MG63 (cell line): ENCODE data around the gene DLX1. TPM values are rescaled to one million over a fixed set of nuclear protein-coding genes. Genes with fewer than 3 reads are reported as not detected.

Source experiments
- DNase-seq: peaks from one replicate; pipeline ENCODE4 v3.0.0-alpha.2; 2020
- H3K27me3 ChIP-seq: fragments of 250-450 bp; sonication (Bioruptor Pico); 2 replicates; pipeline ENCODE4 v1.5.1; 2020; ENCODE audit warnings: mild to moderate bottlenecking, moderate library complexity
- H3K36me3 ChIP-seq: fragments of 250-450 bp; sonication (Bioruptor Pico); 2 replicates; pipeline ENCODE4 v1.5.1; 2020; ENCODE audit warnings: mild to moderate bottlenecking, moderate library complexity
- H3K4me3 ChIP-seq: fragments of 250-450 bp; sonication (Bioruptor Pico); 2 replicates; pipeline ENCODE4 v1.5.1; 2020; ENCODE audit warnings: mild to moderate bottlenecking, moderate library complexity
- H3K9me3 ChIP-seq: fragments of 250-450 bp; sonication (Bioruptor Pico); 2 replicates; pipeline ENCODE4 v1.5.1; 2020; ENCODE audit warnings: mild to moderate bottlenecking, moderate library complexity
- total RNA-seq: library from RNA; depleted of rRNA; stranded (reverse); fragments of >200 nt; shearing (Covaris generic); gene quantifications from 2 replicates; pipeline ENCODE4 v1.2.3, GENCODE V29; 2014; ENCODE audit warnings: low replicate concordance; rRNA removed

DLX1 gene
- total RNA-seq = 5.7 and 8.2 TPM in 2 replicates

DNA sequence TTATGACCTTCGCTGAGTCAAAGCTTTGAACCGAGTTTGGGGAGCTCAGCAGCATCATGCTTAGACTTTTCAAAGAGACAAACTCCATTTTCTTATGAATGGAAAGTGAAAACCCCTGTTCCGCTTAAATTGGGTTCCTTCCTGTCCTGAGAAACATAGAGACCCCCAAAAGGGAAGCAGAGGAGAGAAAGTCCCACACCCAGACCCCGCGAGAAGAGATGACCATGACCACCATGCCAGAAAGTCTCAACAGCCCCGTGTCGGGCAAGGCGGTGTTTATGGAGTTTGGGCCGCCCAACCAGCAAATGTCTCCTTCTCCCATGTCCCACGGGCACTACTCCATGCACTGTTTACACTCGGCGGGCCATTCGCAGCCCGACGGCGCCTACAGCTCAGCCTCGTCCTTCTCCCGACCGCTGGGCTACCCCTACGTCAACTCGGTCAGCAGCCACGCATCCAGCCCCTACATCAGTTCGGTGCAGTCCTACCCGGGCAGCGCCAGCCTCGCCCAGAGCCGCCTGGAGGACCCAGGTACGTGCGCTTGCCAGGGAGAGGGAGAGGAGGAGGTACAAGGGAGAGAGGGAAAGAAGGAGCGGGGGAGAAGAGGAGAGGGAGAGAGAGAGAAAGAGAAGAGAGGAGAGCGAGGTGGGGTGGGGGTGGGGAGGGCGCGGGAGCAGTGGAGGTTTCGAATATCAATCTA is at the start of gene DLX1:
Gene DLX1, plus strand, starts transcription at position 48 of the 700 bp plus-strand sequence. Its CDS starts 171 bp downstream, at position 219.
- Histone ChIP-seq H3K4me3 (peak within 1 kb of the TSS; percentile 72), H3K36me3 (peaks cover 18% of the 10 kb centered on the region), H3K9me3 (no peaks in the 10 kb centered on the region), H3K27me3 (no peaks in the 10 kb centered on the region)
- peak; percentile 66 for DNase-seq

DNA sequence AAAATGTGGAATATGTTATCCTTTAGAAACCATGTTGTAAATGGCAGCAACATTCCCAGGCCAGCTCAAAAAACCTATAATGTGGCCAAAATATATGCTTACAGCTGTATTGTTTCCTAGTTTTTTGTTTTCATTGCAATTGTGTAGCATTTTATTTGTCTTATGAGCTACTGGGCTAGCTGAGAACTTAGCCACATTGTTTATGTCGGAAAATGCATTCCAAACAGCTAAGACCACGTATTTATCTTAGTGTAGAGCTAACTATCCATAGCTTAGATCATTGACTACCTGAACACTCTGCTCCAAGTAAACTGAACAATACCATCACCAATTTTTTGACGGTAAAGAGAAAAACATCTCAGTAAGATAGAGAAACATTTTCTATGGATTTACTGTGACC is 47.2 kb upstream of the DLX1 start:
- Histone ChIP-seq H3K4me3 (peak overlapping the region; percentile 10), H3K27me3 (no peaks in the 10 kb centered on the region), H3K36me3 (no peaks in the 10 kb centered on the region), H3K9me3 (no peaks in the 10 kb centered on the region)
- DNase-seq = no peak

DNA sequence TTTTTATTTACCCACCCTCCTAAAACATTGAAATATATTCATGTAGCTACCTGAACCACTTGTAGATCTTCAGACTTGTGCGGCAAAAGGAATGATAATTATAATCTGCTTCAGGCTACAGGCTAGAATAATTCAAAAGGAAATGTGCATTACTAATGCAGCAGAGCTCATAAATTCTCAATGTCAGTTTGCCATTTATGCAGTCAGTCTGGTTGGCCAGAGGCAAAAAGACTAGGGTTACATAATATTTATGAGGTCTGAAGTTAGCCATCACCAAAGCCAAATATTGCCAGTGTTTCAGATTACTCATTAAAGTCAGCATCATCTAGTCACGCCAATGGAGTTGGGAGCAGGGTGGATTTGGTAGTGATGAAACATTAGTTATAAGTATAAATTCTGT is 46.7 kb upstream of the DLX1 start:
- peak; percentile 58 for DNase-seq
- H3K4me3 ChIP-seq = peak overlapping the region; percentile 10
- no peaks in the 10 kb centered on the region for H3K36me3 ChIP-seq
- H3K9me3 ChIP-seq = no peaks in the 10 kb centered on the region
- H3K27me3 ChIP-seq = no peaks in the 10 kb centered on the region

DNA sequence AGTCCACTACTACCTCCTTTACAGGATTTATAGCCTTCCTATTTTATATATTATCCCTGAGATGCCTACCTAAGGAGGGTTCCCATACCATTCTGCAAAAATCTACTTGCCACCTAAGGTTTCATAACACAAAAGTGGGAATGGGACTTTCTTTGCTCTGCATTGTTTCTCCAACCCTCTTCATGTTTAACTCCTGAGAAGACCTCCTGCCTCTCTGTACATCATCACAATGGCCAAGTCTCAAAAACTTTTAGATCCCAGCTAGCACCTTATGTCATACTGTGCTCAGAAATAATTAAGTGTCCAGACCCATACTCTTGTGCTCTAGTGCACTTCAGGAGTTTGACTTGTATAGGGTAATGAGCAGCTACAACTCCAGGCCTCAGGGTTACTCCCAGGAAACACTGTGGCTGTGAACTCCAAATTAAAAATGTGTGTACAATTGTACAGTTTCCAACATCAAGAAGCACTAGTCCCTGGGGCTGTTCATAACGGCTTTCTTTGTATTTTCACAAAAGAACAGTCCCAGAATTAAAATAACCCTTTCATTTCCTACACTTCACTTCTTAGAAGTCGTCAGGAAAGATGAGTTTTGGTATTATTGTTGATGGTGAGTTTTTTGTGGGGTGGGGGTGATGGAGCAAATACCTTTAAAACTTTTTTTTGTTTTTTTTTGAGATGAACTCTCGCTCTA is 46.1 kb upstream of the DLX1 start:
- H3K9me3 ChIP-seq = no peaks in the 10 kb centered on the region
- H3K27me3 ChIP-seq = no peaks in the 10 kb centered on the region
- DNase-seq = no peak
- H3K36me3 ChIP-seq = no peaks in the 10 kb centered on the region
- no peak overlapping the region for H3K4me3 ChIP-seq

DNA sequence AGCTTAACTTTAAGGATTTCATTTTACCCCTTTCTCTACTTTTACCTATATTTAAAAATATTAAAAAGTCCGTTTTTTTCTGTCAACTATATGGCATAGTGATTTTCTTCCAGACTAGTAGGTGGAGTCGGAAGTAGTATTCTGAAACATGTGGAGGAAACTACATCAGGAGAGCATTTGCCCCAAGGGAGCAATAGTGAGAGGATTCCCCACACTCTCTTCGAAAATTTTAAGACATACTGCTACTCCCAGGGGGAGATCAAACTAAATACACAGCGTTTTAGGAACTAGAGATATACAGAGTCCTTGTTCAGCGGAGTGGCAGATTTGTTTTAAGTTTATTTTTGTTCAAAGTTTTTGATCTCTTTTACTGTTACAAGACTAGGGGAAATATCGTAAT is 45.0 kb upstream of the DLX1 start:
- Histone ChIP-seq H3K27me3 (no peaks in the 10 kb centered on the region), H3K36me3 (no peaks in the 10 kb centered on the region), H3K9me3 (no peaks in the 10 kb centered on the region), H3K4me3 (no peak overlapping the region)
- DNase-seq = no peak

DNA sequence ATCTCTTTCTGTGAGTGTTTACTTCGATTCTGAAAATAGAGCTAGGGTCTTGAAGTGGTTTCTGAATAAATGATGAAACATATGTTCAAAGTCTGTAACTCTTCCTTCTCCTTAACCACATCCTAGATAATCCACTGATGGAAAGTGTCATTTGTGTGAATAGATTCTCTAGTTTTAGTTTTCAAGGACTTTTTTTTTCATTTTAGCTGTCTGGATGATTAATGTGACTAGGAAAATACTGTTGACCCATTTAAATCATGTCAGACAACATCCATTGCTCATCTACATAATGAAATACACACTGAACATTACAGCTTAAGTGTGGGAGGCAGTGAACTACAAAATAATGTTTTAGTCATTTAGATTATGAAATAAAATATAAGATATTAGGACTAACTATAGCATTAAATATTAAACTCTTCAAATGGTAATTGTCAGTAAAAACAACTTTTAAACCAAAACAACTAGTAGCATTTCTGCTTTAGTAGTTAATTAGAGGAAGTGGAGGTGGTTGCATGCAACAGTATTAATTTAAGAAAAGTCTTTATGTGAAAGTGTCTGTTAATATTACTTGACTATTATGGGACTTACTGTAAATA is 39.1 kb upstream of the DLX1 start:
- no peak overlapping the region for H3K4me3 ChIP-seq

DNA sequence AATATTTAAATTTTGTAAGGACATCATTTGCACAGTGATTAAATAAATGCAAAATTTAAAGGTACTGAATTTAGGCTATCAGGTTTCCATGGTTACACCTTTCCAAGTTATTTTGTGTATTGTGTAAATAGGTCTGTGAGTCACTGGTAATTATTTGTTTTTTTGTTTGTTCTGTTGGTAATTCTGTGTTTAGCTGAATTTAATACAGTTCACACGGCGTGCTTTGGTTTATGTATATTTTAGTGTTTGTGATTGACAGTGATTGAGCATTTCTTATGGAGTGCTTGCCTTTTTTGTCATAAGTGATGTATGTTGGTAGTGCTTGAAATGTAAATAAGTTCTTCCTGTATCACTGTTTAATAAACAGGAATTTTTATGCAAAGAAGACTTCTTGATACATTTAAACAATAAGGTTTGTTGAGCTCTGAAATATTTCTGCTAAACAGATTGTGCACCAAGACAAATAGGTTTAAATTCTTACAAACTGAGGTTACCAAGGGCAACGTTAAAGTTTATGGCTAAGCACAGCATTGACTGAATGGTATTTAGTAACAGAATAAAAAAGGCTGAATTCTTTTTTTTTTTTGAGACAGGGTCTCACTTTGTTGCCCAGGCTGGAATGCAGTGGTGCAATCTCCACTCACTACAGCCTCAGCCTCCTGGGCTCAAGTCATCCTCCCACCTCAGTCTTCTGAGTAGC is 38.3 kb upstream of the DLX1 start:
- H3K36me3 ChIP-seq = no peaks in the 10 kb centered on the region
- H3K4me3 ChIP-seq = no peak overlapping the region
- no peaks in the 10 kb centered on the region for H3K9me3 ChIP-seq
- DNase-seq = no peak
- H3K27me3 ChIP-seq = no peaks in the 10 kb centered on the region

More for the DNA sequence above, 39.1 kb upstream of the DLX1 start:
- Histone ChIP-seq H3K27me3 (no peaks in the 10 kb centered on the region), H3K36me3 (no peaks in the 10 kb centered on the region), H3K9me3 (no peaks in the 10 kb centered on the region)
- DNase-seq = no peak

DNA sequence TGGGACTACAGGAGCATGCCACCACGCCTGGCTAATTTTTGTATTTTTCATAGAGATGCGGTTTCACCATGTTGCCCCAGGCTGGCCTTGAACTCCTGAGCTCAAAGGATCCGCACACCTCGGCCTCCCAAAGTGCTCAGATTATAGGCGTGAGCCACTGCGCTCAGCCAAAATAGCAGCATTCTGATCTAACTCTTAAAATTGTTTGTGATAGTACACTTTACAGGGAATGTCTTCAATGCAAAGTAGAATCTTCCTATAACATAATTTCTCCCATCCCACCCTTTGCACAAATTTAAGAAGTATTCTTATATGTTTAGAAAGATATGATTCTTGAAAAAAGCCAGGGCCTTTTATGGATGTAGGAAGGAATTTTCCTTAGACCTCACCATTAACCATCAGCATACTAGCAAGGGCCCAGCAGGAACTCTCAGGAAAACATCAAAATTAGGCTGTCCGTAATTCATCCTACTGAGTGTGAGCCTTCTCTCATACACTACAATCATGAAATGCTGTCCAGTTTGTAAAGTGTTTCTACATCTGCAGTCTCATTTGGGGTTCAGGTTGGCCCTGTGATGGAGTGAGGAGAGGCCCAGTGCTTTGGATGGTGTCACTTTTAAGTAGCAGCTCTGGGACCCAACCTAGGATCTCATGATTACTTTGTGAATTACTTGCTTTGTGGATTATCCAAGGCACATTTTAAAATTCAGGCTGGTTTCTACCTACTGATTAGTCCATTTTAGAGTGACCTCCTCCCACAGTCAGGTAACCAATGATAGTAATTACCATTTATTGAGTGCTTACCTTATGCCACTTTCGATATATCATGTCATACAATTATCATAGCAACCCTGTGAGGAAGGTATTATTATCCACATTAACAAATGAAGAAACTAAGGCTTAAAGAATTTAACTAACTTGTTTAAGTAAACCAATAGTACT is 37.5 kb upstream of the DLX1 start:
- Histone ChIP-seq H3K4me3 (no peak overlapping the region), H3K36me3 (no peaks in the 10 kb centered on the region), H3K27me3 (no peaks in the 10 kb centered on the region), H3K9me3 (no peaks in the 10 kb centered on the region)
- DNase-seq = no peak

DNA sequence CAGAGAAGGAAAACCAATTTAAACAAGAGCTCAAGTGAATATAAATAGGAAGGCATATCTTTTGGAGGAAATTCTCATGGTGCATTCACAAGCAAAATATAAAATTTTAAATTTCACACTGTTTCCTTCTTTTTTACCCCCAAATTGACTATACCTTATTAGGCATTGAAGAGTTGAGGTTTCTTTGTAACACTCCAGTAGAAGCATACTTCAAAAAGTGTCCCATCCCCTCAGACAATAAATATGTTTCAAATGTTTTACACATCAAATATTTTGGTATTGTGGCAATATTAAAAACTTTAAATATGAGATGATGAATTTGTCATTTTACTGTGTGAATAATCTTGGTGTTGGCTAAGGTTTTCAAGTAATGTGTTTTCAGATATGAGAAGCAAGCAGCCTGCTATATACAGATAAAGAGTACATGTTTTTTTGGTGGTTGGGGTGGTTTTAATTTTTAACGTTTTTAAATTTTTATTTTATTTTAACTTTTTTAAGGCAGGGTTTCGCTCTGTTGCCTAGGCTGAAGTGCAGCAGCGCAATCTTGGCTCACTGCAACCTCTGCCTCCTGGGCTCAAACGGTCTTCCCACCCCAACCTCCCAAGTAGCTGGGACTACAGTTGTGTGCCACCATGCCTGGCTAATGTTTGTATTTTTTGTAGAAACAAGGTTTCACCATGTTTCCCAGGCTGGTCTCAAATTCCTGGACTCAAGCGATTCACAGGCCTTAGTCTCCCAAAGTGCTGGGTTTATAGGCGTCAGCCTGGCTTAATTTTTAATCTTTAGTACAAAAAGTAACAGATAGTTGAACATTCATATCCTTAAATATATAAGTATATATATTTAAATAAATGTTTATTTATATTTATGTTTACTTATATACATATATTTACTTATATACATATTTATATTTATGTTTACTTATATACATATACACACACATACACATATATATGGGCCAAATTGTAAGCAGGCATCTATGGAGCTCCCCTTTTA is 36.5 kb upstream of the DLX1 start:
- no peak for DNase-seq
- H3K36me3 ChIP-seq = no peaks in the 10 kb centered on the region
- no peaks in the 10 kb centered on the region for H3K9me3 ChIP-seq
- no peak overlapping the region for H3K4me3 ChIP-seq
- no peaks in the 10 kb centered on the region for H3K27me3 ChIP-seq

DNA sequence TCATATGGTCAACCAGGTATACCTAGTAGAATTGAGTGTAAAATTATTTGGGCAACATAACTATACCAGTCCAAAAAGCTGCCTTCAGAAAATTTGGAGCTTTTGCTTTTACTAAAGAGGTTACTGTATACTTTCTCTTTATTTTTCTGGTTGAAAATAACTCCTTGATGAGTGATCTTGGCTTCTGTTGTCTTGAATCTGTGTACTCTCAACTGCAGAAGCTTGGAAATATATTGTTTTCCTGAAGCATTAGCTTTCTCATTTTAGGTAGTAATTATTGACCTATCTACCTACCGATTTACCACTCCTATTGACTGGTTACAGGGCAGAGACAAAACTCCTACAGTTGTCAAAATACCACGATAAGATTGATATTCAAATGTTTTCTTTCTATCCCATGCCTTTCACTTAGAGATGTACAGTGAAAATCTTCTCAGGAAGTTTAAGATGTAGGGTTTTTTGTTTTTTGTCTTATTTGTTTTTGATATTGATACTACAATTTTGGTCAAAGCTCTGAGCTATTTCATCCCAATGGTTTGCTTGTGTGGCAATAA is 35.7 kb upstream of the DLX1 start:
- Histone ChIP-seq H3K36me3 (no peaks in the 10 kb centered on the region), H3K9me3 (no peaks in the 10 kb centered on the region), H3K27me3 (no peaks in the 10 kb centered on the region), H3K4me3 (no peak overlapping the region)
- DNase-seq = no peak

DNA sequence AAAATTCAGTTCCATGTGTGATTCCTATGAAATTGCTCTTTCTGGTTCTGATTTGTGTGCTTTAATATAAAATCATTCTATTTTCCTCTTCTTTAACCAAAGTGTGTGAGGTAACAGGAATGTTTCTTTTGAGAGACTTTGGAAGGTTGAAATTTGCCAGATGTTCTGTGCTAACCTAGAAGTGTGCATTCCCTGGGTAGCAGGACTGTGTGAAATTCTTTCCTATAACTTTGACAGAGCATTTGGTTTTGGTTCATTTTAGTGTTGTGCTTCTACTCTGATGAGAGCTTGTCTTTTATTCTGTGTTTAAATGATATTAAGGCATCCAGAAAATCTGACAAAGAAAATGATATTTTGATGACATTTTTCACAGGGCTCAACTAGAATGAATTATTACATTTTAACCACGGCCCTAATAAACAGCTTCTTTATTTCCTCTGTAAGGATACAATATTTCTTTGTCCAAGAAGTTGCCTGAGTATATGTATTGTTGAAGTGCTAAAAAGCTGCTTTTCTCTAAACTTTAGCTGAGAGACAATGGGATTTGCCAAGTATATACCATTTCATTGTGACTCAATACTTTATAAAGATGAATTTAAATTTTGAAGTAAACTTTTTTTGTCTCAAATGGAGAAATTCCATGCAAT is 34.7 kb upstream of the DLX1 start:
- DNase-seq = no peak
- Histone ChIP-seq H3K9me3 (no peaks in the 10 kb centered on the region), H3K4me3 (no peak overlapping the region), H3K27me3 (no peaks in the 10 kb centered on the region), H3K36me3 (no peaks in the 10 kb centered on the region)

DNA sequence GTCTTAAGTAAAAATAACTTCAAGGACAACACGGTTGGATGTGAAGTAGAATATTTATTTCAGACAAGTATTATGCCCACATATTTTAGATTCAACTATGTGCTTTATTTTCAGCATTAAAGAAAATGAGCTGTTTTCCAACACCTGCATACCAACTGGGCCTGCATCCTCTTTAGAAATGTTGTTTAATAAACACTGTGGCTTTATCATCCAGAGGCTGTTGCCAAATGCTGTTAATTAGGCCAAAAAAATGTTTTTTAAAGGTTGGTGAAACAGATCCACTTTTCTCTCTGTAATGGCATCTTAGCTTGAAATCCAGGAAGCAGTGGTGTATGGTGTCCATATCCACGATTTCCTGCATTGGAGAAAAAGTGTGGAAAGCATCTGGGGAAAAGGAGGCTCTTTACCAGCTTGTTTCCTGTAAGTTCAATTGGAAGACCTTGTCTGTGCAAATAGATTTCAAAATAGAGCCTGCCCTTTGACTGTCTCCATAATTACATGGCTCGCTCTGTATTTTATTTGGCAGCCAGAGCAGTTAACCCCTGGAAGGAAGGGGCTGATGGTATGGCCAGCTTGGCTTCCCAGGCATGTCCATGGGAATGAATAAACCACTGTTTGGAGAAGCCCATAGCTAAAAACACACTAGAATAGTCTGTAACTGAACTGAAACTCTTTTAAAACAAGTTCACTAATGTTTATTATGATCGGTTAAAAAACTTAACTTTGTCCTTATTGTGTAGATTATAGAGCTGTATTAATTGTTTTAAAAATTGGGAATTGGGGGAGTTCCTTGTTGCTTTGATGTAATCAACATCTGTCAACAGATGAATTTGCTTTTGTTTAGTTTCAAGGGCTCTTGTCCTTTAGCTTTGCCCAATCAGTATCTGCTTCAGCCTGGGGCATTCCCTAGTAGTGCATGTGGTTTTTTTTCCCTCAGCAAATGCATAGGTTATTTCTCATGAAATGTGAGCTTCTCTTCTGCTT is 33.0 kb upstream of the DLX1 start:
- no peaks in the 10 kb centered on the region for H3K36me3 ChIP-seq
- peak; percentile 29 for DNase-seq
- no peak overlapping the region for H3K4me3 ChIP-seq
- H3K9me3 ChIP-seq = no peaks in the 10 kb centered on the region
- no peaks in the 10 kb centered on the region for H3K27me3 ChIP-seq

DNA sequence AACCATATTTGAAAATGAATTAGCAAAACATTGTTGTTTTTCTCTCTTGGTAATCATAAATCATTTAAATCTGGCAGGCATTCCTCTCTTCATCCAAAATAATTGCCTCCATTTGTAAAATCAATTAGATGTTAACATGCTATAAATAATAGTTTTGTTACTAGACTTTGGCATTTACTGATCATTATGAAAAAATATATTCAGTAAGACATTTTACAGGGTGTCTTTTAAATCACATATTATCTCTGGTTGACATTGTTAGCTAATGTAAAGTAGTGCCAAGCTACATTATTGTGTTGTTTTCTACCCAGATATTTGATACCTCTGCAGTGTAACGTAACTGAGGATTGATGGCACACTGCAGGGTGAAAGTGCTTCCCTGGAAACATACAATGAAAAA is 31.8 kb upstream of the DLX1 start:
- no peak for DNase-seq

More for the DNA sequence above, 31.8 kb upstream of the DLX1 start:
- H3K36me3 ChIP-seq = no peaks in the 10 kb centered on the region
- no peaks in the 10 kb centered on the region for H3K9me3 ChIP-seq
- H3K27me3 ChIP-seq = no peaks in the 10 kb centered on the region
- no peak overlapping the region for H3K4me3 ChIP-seq
